Activated T-cell treated with anti-CD3 and anti-CD28 coated beads, Interleukin-2, amount 50 U/mL, for 72 hours (primary cell): Measurements from ENCODE around the gene WDR44. TPM values are rescaled to one million over a fixed set of nuclear protein-coding genes. Genes with fewer than 3 reads are reported as not detected.
"Not testable (repeated sequence)": the region's sequence is repeated elsewhere in the genome, so short reads cannot be mapped to it uniquely, and the experiment has no call there.

Experiments
- ATAC-seq, 2 donors: fragments of 150-1000 bp; cut with Tn5 transposase; replicated peaks in 1 of 2; 2 replicates each; pipeline ENCODE4 v1.10.0; 2021; ENCODE audit warnings: moderate library complexity in 2 of 2, mild to moderate bottlenecking in 1 of 2
- DNase-seq, 2 donors: peaks; one replicate each; pipeline ENCODE4 v3.0.0; 2021 to 2022; ENCODE audit warnings: mixed read lengths in 1 of 2
- H3K27ac Mint-ChIP-seq: one replicate; pipeline ENCODE4 v1.8.0; 2022; ENCODE audit warnings: mild to moderate bottlenecking, moderate library complexity, mixed read lengths
- H3K27me3 Mint-ChIP-seq: one replicate; pipeline ENCODE4 v1.8.0; 2022; ENCODE audit warnings: low read depth, mixed read lengths
- H3K36me3 Mint-ChIP-seq, 2 donors: one replicate each; pipeline ENCODE4 v1.8.0; 2022; ENCODE audit warnings: mixed read lengths in 2 of 2, mild to moderate bottlenecking in 1 of 2; ENCODE audit not compliant: insufficient read depth in 2 of 2
- H3K4me1 Mint-ChIP-seq: one replicate; pipeline ENCODE4 v1.8.0; 2022; ENCODE audit warnings: low read depth, mixed read lengths
- H3K4me3 Mint-ChIP-seq, 2 donors: one replicate each; pipeline ENCODE4 v1.8.0; 2022; ENCODE audit warnings: mild to moderate bottlenecking in 2 of 2, mixed read lengths in 2 of 2, moderate library complexity in 2 of 2
- H3K9me3 Mint-ChIP-seq, 2 donors: one replicate each; pipeline ENCODE4 v1.8.0; 2022; ENCODE audit warnings: mixed read lengths in 2 of 2
- total RNA-seq, 2 donors: library from RNA; stranded (reverse); gene quantifications; one replicate each; pipeline ENCODE4 v1.2.3, GENCODE V29; 2022

The WDR44 gene
- total RNA-seq, 2 donors from 2014 or later = 12.2 to 12.4 TPM

- not testable (repeated sequence) for H3K36me3 Mint-ChIP-seq, H3K4me1 Mint-ChIP-seq, H3K27ac Mint-ChIP-seq, H3K4me3 Mint-ChIP-seq, DNase-seq, ATAC-seq, H3K27me3 Mint-ChIP-seq, H3K9me3 Mint-ChIP-seq
Observed at GRCh38 chrX:118470721-118471347, 124.9 kb downstream of the WDR44 start.

GRCh38 chrX:118474586-118474985, 128.7 kb downstream of the WDR44 start:
- peaks cover 0 to 2% of the 10 kb centered on the region in 2 donors for H3K36me3 Mint-ChIP-seq
- H3K4me1 Mint-ChIP-seq = no peaks in the 10 kb centered on the region
- peaks cover 0 to 3% of the 10 kb centered on the region in 2 donors for H3K9me3 Mint-ChIP-seq
- ATAC-seq (no peak), DNase-seq (no peak)
- no peak overlapping the region for H3K27ac Mint-ChIP-seq
- no peak overlapping the region for H3K4me3 Mint-ChIP-seq
- H3K27me3 Mint-ChIP-seq = no peaks in the 10 kb centered on the region

- Mint-ChIP-seq H3K4me3 (no peak overlapping the region), H3K27ac (no peak overlapping the region), H3K27me3 (no peaks in the 10 kb centered on the region), H3K36me3 (peaks cover 0 to 2% of the 10 kb centered on the region in 2 donors), H3K4me1 (no peaks in the 10 kb centered on the region), H3K9me3 (peaks cover 0 to 3% of the 10 kb centered on the region in 2 donors)
- DNase-seq = no peak
- no peak for ATAC-seq
Observed at GRCh38 chrX:118475903-118476302, 130.0 kb downstream of the WDR44 start.

GRCh38 chrX:118480172-118480571, 134.3 kb downstream of the WDR44 start:
- Mint-ChIP-seq H3K4me1 (no peaks in the 10 kb centered on the region), H3K36me3 (no peaks in the 10 kb centered on the region), H3K4me3 (no peak overlapping the region), H3K9me3 (no peaks in the 10 kb centered on the region), H3K27ac (no peak overlapping the region), H3K27me3 (no peaks in the 10 kb centered on the region)
- DNase-seq (no peak), ATAC-seq (no peak)

GRCh38 chrX:118482384-118482783, 136.5 kb downstream of the WDR44 start:
- H3K27me3 Mint-ChIP-seq, H3K4me3 Mint-ChIP-seq, H3K4me1 Mint-ChIP-seq, DNase-seq, H3K9me3 Mint-ChIP-seq, ATAC-seq, H3K27ac Mint-ChIP-seq, H3K36me3 Mint-ChIP-seq: not testable (repeated sequence)

- no peaks in the 10 kb centered on the region for H3K36me3 Mint-ChIP-seq
- DNase-seq (no peak), ATAC-seq (no peak)
- H3K4me1 Mint-ChIP-seq = no peaks in the 10 kb centered on the region
- no peak overlapping the region for H3K4me3 Mint-ChIP-seq
- H3K27me3 Mint-ChIP-seq = no peaks in the 10 kb centered on the region
- H3K9me3 Mint-ChIP-seq = no peaks in the 10 kb centered on the region
- no peak overlapping the region for H3K27ac Mint-ChIP-seq
Observed at GRCh38 chrX:118484216-118484903, 138.5 kb downstream of the WDR44 start.

GRCh38 chrX:118486693-118487092, 140.8 kb downstream of the WDR44 start:
- not testable (repeated sequence) for H3K4me3 Mint-ChIP-seq, DNase-seq, H3K36me3 Mint-ChIP-seq, H3K27me3 Mint-ChIP-seq, H3K9me3 Mint-ChIP-seq, H3K4me1 Mint-ChIP-seq, ATAC-seq, H3K27ac Mint-ChIP-seq

- Mint-ChIP-seq H3K4me3 (no peak overlapping the region), H3K27me3 (peaks cover 7% of the 10 kb centered on the region), H3K27ac (no peak overlapping the region), H3K4me1 (peaks cover 10% of the 10 kb centered on the region), H3K36me3 (peaks cover 2% of the 10 kb centered on the region in 2 donors), H3K9me3 (no peaks in the 10 kb centered on the region)
- ATAC-seq (no peak), DNase-seq (no peak)
Observed at GRCh38 chrX:118493016-118493415, 147.1 kb downstream of the WDR44 start.

GRCh38 chrX:118493653-118494297, 147.9 kb downstream of the WDR44 start:
- no peak for DNase-seq
- Mint-ChIP-seq H3K4me3 (no peak overlapping the region), H3K27ac (no peak overlapping the region), H3K36me3 (peaks cover 2% of the 10 kb centered on the region in 2 donors), H3K4me1 (peaks cover 14% of the 10 kb centered on the region), H3K9me3 (no peaks in the 10 kb centered on the region), H3K27me3 (peaks cover 7% of the 10 kb centered on the region)
- ATAC-seq = no peak

GRCh38 chrX:118495061-118495921, 149.4 kb downstream of the WDR44 start, which contains the start of gene DOCK11:
Gene DOCK11, plus strand, starts transcription at chrX:118495815. Its CDS starts 157 bp downstream, at chrX:118495972.
- ATAC-seq (peak; percentile 82 to 84), DNase-seq (peak; percentile 82 to 87)
- peaks cover 2% of the 10 kb centered on the region in 2 donors for H3K36me3 Mint-ChIP-seq
- H3K4me3 Mint-ChIP-seq = peak within 1 kb of the TSS; percentile 95 to 98
- H3K27ac Mint-ChIP-seq = peak within 1 kb of the TSS; percentile 94
- peaks cover 7% of the 10 kb centered on the region for H3K27me3 Mint-ChIP-seq
- H3K9me3 Mint-ChIP-seq = no peaks in the 10 kb centered on the region
- H3K4me1 Mint-ChIP-seq = peaks cover 21% of the 10 kb centered on the region

GRCh38 chrX:118495958-118496762, 150.3 kb downstream of the WDR44 start:
- peaks cover 2% of the 10 kb centered on the region in 2 donors for H3K36me3 Mint-ChIP-seq
- H3K27me3 Mint-ChIP-seq = peaks cover 7% of the 10 kb centered on the region
- peaks cover 21% of the 10 kb centered on the region for H3K4me1 Mint-ChIP-seq
- peak overlapping the region; percentile 95 to 98 for H3K4me3 Mint-ChIP-seq
- H3K27ac Mint-ChIP-seq = peak overlapping the region; percentile 94
- ATAC-seq (peak; percentile 76 to 78), DNase-seq (peak; percentile 78 to 82)
- no peaks in the 10 kb centered on the region for H3K9me3 Mint-ChIP-seq

GRCh38 chrX:118496763-118497079, 150.8 kb downstream of the WDR44 start:
- Mint-ChIP-seq H3K27me3 (peaks cover 7% of the 10 kb centered on the region), H3K4me3 (peak overlapping the region; percentile 95 to 98), H3K4me1 (peaks cover 21% of the 10 kb centered on the region), H3K36me3 (peaks cover 2% of the 10 kb centered on the region in 2 donors), H3K9me3 (no peaks in the 10 kb centered on the region), H3K27ac (peak overlapping the region; percentile 94)
- ATAC-seq = peak in 1 of 2 donors; percentile 5
- DNase-seq = no peak
